H1 (cell line): ENCODE results near the gene MAP1B. TPM values are rescaled to one million over a fixed set of nuclear protein-coding genes. Genes with fewer than 3 reads are reported as not detected.

Experiments
- CTCF ChIA-PET: fragments of 300-600 bp; sonication (Branson Sonifier 250); formaldehyde crosslinking; loops from one replicate; lab custom pipeline; 2021; ENCODE audit not compliant: partially characterized antibody; lab: Charles Lee
- POLR2A ChIA-PET: fragments of 300-600 bp; sonication (Branson Sonifier 250); formaldehyde crosslinking; loops from one replicate; lab custom pipeline; 2021; ENCODE audit warnings: inconsistent platforms; ENCODE audit not compliant: partially characterized antibody; lab: Charles Lee
- DNase-seq, 2 experiments: peaks; one replicate each; pipeline versions ENCODE4 v3.0.0 to v3.0.0-alpha.2; 2010 to 2022; ENCODE audit warnings: low spot score in 2 of 2, low read depth in 1 of 2, mixed read lengths in 1 of 2
- FAIRE-seq: peaks from 2 replicates; lab custom pipeline; 2011; peaks lifted over from hg19 to GRCh38; lab: Jason Lieb, UNC
- H2AFZ ChIP-seq: 2 replicates; pipeline ENCODE4 v1.8.1; 2012; ENCODE audit warnings: low read length, inconsistent platforms
- H2AK5ac ChIP-seq: 2 replicates; pipeline ENCODE4 v1.6.1; 2013; ENCODE audit warnings: low read depth, low read length
- H2BK120ac ChIP-seq: replicated peaks from 2 replicates; pipeline ENCODE3; 2013; ENCODE audit warnings: low read depth, low read length, inconsistent platforms
- H2BK12ac ChIP-seq: 2 replicates; pipeline ENCODE4 v1.6.1; 2013; ENCODE audit warnings: low read depth, low read length
- H2BK15ac ChIP-seq: 2 replicates; pipeline ENCODE4 v1.6.1; 2013; ENCODE audit warnings: low read length
- H2BK20ac ChIP-seq: 2 replicates; pipeline ENCODE4 v1.6.1; 2013; ENCODE audit warnings: low read length
- H2BK5ac ChIP-seq: 2 replicates; pipeline ENCODE4 v1.6.1; 2013; ENCODE audit warnings: low read depth, low read length
- H3K14ac ChIP-seq: 2 replicates; pipeline ENCODE4 v1.6.1; 2013; ENCODE audit warnings: inconsistent platforms; ENCODE audit not compliant: insufficient read length
- H3K18ac ChIP-seq: 2 replicates; pipeline ENCODE4 v1.6.1; 2013; ENCODE audit warnings: low read length; ENCODE audit errors: extremely low read depth
- H3K23ac ChIP-seq: 2 replicates; pipeline ENCODE4 v1.6.1; 2013; ENCODE audit warnings: inconsistent platforms; ENCODE audit not compliant: insufficient read length
- H3K23me2 ChIP-seq: 2 replicates; pipeline ENCODE4 v1.6.1; 2013; ENCODE audit warnings: low read depth, low read length
- H3K27ac ChIP-seq: 2 replicates; pipeline ENCODE4 v1.6.1; 2011; ENCODE audit warnings: low read depth, low read length, inconsistent platforms
- H3K27me3 ChIP-seq, 4 experiments: replicated peaks in 1 of 4; 1 replicate in 1 of 4; 2 replicates in 3 of 4; pipeline versions ENCODE4 v1.6.1 to v1.8.1; 2011 to 2013; ENCODE audit warnings: low read length in 3 of 4, mild to moderate bottlenecking in 3 of 4, inconsistent platforms in 2 of 4, mixed read lengths in 2 of 4, moderate library complexity in 1 of 4; ENCODE audit not compliant: control insufficient read depth in 3 of 4, insufficient read depth in 3 of 4; ENCODE audit errors: extremely low read depth in 1 of 4
- H3K36me3 ChIP-seq, 4 experiments: 2 replicates each; pipeline versions ENCODE4 v1.6.1 to v1.8.1; 2011 to 2013; ENCODE audit warnings: mild to moderate bottlenecking in 4 of 4, low read length in 3 of 4, moderate library complexity in 2 of 4, control low read depth in 1 of 4, inconsistent platforms in 1 of 4; ENCODE audit not compliant: insufficient read depth in 4 of 4, control insufficient read depth in 2 of 4
- H3K4ac ChIP-seq: replicated peaks from 2 replicates; pipeline ENCODE3; 2013; ENCODE audit warnings: low read length, low read depth, mixed read lengths, inconsistent platforms; ENCODE audit not compliant: insufficient read length
- H3K4me1 ChIP-seq, 4 experiments: replicated peaks in 1 of 4; 1 replicate in 1 of 4; 2 replicates in 3 of 4; pipeline versions ENCODE4 v1.6.1 to v1.8.1; 2011 to 2013; ENCODE audit warnings: low read length in 3 of 4, inconsistent platforms in 2 of 4, mixed read lengths in 1 of 4; ENCODE audit not compliant: insufficient read depth in 4 of 4, control insufficient read depth in 3 of 4
- H3K4me2 ChIP-seq, 2 experiments: 2 replicates each; pipeline versions ENCODE4 v1.6.1 to v1.8.1; 2011 to 2013; ENCODE audit warnings: low read depth in 2 of 2, low read length in 2 of 2, control low read depth in 1 of 2, inconsistent platforms in 1 of 2, mild to moderate bottlenecking in 1 of 2; ENCODE audit not compliant: insufficient read depth in 1 of 2
- H3K4me3 ChIP-seq, 4 experiments: fragments of 200-600, 300-600 bp in 1 of 4; sonication (generic), shearing (Covaris generic), sonication (Bioruptor Twin) in 1 of 4; 2 replicates each; pipeline versions ENCODE4 v1.5.1 to v1.8.1; 2011 to 2016; ENCODE audit warnings: low read length in 4 of 4, low read depth in 3 of 4, control low read depth in 2 of 4, inconsistent platforms in 2 of 4, mild to moderate bottlenecking in 2 of 4, mixed read lengths in 1 of 4, moderate library complexity in 1 of 4; ENCODE audit not compliant: insufficient read depth in 2 of 4; ENCODE audit errors: extremely low read depth in 1 of 4
- H3K56ac ChIP-seq: replicated peaks from 2 replicates; pipeline ENCODE3; 2013; ENCODE audit warnings: low read depth, mild to moderate bottlenecking, mixed read lengths, low read length, inconsistent platforms; ENCODE audit not compliant: insufficient read length
- H3K79me1 ChIP-seq: 2 replicates; pipeline ENCODE4 v1.6.1; 2013; ENCODE audit warnings: low read depth, low read length, control low read depth
- H3K79me2 ChIP-seq, 2 experiments: 2 replicates each; pipeline versions ENCODE4 v1.6.1 to v1.8.1; 2012 to 2013; ENCODE audit warnings: low read length in 2 of 2, mild to moderate bottlenecking in 2 of 2, inconsistent platforms in 1 of 2; ENCODE audit not compliant: insufficient read depth in 2 of 2, control insufficient read depth in 1 of 2
- H3K9ac ChIP-seq, 4 experiments: replicated peaks in 1 of 4; 1 replicate in 1 of 4; 2 replicates in 3 of 4; pipeline versions ENCODE4 v1.6.1 to v1.8.1; 2011 to 2013; ENCODE audit warnings: low read depth in 3 of 4, low read length in 3 of 4, control low read depth in 2 of 4, mild to moderate bottlenecking in 2 of 4, moderate library complexity in 2 of 4, inconsistent platforms in 1 of 4; ENCODE audit errors: extremely low read depth in 1 of 4
- H3K9me3 ChIP-seq, 2 experiments: 2 replicates each; pipeline versions ENCODE4 v1.6.1 to v1.8.1; 2012 to 2013; ENCODE audit warnings: mild to moderate bottlenecking in 2 of 2, moderate library complexity in 2 of 2, control low read depth in 1 of 2, inconsistent platforms in 1 of 2, low read depth in 1 of 2, low read length in 1 of 2, mixed read lengths in 1 of 2; ENCODE audit not compliant: insufficient read depth in 2 of 2
- H4K20me1 ChIP-seq, 2 experiments: replicated peaks in 1 of 2; 2 replicates each; pipeline versions ENCODE3 to v1.8.1; 2011 to 2013; ENCODE audit warnings: inconsistent platforms in 2 of 2, low read length in 2 of 2, mild to moderate bottlenecking in 1 of 2; ENCODE audit not compliant: insufficient read depth in 2 of 2, control insufficient read depth in 1 of 2
- H4K5ac ChIP-seq: 2 replicates; pipeline ENCODE4 v1.6.1; 2013; ENCODE audit warnings: low read length, low read depth, mixed read lengths, inconsistent platforms; ENCODE audit not compliant: insufficient read length
- H4K8ac ChIP-seq: 2 replicates; pipeline ENCODE4 v1.8.0; 2013; ENCODE audit warnings: mild to moderate bottlenecking, moderate library complexity, low read length, inconsistent platforms; ENCODE audit not compliant: insufficient read depth; ENCODE audit errors: extremely low read depth
- H4K91ac ChIP-seq: replicated peaks from 2 replicates; pipeline ENCODE3; 2013; ENCODE audit warnings: low read length, mixed read lengths, inconsistent platforms; ENCODE audit not compliant: insufficient read length
- ATF3 ChIP-seq: IDR thresholded peaks from 2 replicates; pipeline ENCODE4 v1.6.1; 2011; ENCODE audit warnings: low read depth, mild to moderate bottlenecking, low read length; ENCODE audit not compliant: insufficient read depth
- CBX8 ChIP-seq: fragments of 300-800, 300-1000 bp; sonication (generic); IDR thresholded peaks from 2 replicates; pipeline ENCODE4 v1.7.1; 2016; ENCODE audit warnings: low read depth, low read length, borderline replicate concordance
- CHD1 ChIP-seq: IDR thresholded peaks from 2 replicates; pipeline ENCODE4 v1.6.1; 2012; ENCODE audit warnings: low read depth, low read length, improper control_type of control experiment
- CTBP2 ChIP-seq: IDR thresholded peaks from 2 replicates; pipeline ENCODE4 v1.7.0; 2011; ENCODE audit warnings: borderline replicate concordance, mild to moderate bottlenecking, moderate library complexity, mixed read lengths, low read length; ENCODE audit not compliant: insufficient read depth, insufficient read length
- FOSL1 ChIP-seq: IDR thresholded peaks from 2 replicates; pipeline ENCODE4 v1.6.1; 2011; ENCODE audit warnings: mild to moderate bottlenecking, low read depth, low read length, moderate library complexity; ENCODE audit not compliant: insufficient read depth
- GTF2F1 ChIP-seq: IDR thresholded peaks from 2 replicates; pipeline ENCODE4 v1.6.1; 2012; ENCODE audit warnings: low read depth, low read length, improper control_type of control experiment, borderline replicate concordance
- HDAC6 ChIP-seq: IDR thresholded peaks from one replicate; pipeline ENCODE4 v1.7.1; 2012; ENCODE audit warnings: low read depth, mild to moderate bottlenecking, inconsistent platforms, low read length, moderate library complexity
- KDM4A ChIP-seq: IDR thresholded peaks from one replicate; pipeline ENCODE4 v1.7.1; 2012; ENCODE audit warnings: low read depth, mild to moderate bottlenecking, moderate library complexity, low read length, inconsistent platforms; ENCODE audit not compliant: severe bottlenecking
- KDM5A ChIP-seq: fragments of 200-600 bp; IDR thresholded peaks from 2 replicates; pipeline ENCODE4 v1.7.1; 2012; ENCODE audit warnings: mild to moderate bottlenecking, low read length, inconsistent platforms, mixed read lengths
- POLR2A ChIP-seq, 2 experiments: IDR thresholded peaks; 1 replicate in 1 of 2; 2 replicates in 1 of 2; pipeline ENCODE4 v1.6.1; 2011; ENCODE audit warnings: low read depth in 2 of 2, low read length in 2 of 2, mild to moderate bottlenecking in 2 of 2; ENCODE audit errors: control extremely low read depth in 1 of 2
- POLR2AphosphoS5 ChIP-seq: IDR thresholded peaks from 2 replicates; pipeline ENCODE4 v1.6.1; 2011; ENCODE audit warnings: low read depth, low read length
- RBBP5 ChIP-seq: IDR thresholded peaks from 2 replicates; pipeline ENCODE4 v1.7.1; 2012; ENCODE audit warnings: low read depth, mild to moderate bottlenecking, inconsistent platforms, low read length, moderate library complexity, borderline replicate concordance
- SP2 ChIP-seq: IDR thresholded peaks from 2 replicates; pipeline ENCODE4 v1.6.1; 2012; ENCODE audit warnings: mild to moderate bottlenecking, low read length, inconsistent platforms
- TAF1 ChIP-seq: IDR thresholded peaks from 2 replicates; pipeline ENCODE4 v1.6.1; 2011; ENCODE audit warnings: mild to moderate bottlenecking, low read depth, low read length
- TEAD4 ChIP-seq: IDR thresholded peaks from 2 replicates; pipeline ENCODE4 v1.6.1; 2012; ENCODE audit warnings: low read depth, low read length, inconsistent platforms, mixed read lengths
- WGBS, 2 experiments: shearing (Covaris generic) in 1 of 2; methylation state at CpG; one replicate each; pipeline versions ENCODE4 v1.1.6 to v1.1.7; 2013 to 2015; ENCODE audit warnings: low lambda C conversion rate in 2 of 2, mixed read lengths in 2 of 2, inconsistent platforms in 1 of 2, low coverage in 1 of 2, missing lambda C conversion rate in 1 of 2; ENCODE audit not compliant: insufficient replicate concordance in 2 of 2, insufficient coverage in 1 of 2, insufficient read length in 1 of 2; ENCODE audit errors: extremely low coverage in 1 of 2, missing lambda C conversion rate in 1 of 2; 5-methylcytosine and 5-hydroxymethylcytosine counted together
- polyA plus RNA-seq, 7 experiments: library from polyadenylated mRNA; depleted of rRNA in 3 of 7; stranded (reverse) in 5 of 7; unstranded in 2 of 7; fragments of >200 nt in 5 of 7; fragments of 200-250 nt in 2 of 7; gene quantifications; 1 replicate in 5 of 7; 2 replicates in 1 of 7; 4 replicates in 1 of 7; pipeline versions ENCODE4 v1.2.1 to v1.2.3, GENCODE V29; 2011 to 2013; ENCODE audit warnings: missing spikeins in 2 of 7, mixed read lengths in 2 of 7
- total RNA-seq: library from RNA; stranded (reverse); fragmentation: NEBNext Ultra II Directional; extraction: Animal tissue kit (Norgen Biotek cat#: 25700); gene quantifications from 2 replicates; pipeline ENCODE4 v1.2.1, GENCODE V29; 2021

The MAP1B gene
- total and polyA plus RNA-seq, 2 of the 8 experiments (the other 6 are each of a cell fraction or from before 2014, with no cell fraction given): 24.5 to 120 TPM

- Histone ChIP-seq H4K91ac (no peak overlapping the region), H3K4me1 (no peaks in the 10 kb centered on the region), H2AK5ac (no peak overlapping the region), H4K5ac (no peak overlapping the region), H2BK5ac (no peak overlapping the region), H3K18ac (no peak overlapping the region), H2BK12ac (no peak overlapping the region), H3K27me3 (no peaks in the 10 kb centered on the region), H2BK15ac (no peak overlapping the region), H3K36me3 (peaks cover 17 to 66% (median 48%) of the 10 kb centered on the region in 4 experiments), H3K23ac (no peak overlapping the region), H3K27ac (no peak overlapping the region), H2BK120ac (no peak overlapping the region), H4K20me1 (peaks cover 0 to 2% of the 10 kb centered on the region in 2 experiments), H3K4me2 (no peak overlapping the region), H3K9me3 (no peaks in the 10 kb centered on the region; a peak in 1 of 4 replicates), H2AFZ (no peak overlapping the region), H3K14ac (no peak overlapping the region), H3K9ac (no peak overlapping the region), H2BK20ac (no peak overlapping the region), H3K79me2 (no peaks in the 10 kb centered on the region), H3K56ac (no peak overlapping the region), H3K4ac (no peak overlapping the region), H3K79me1 (no peaks in the 10 kb centered on the region), H3K23me2 (no peaks in the 10 kb centered on the region), H4K8ac (no peak overlapping the region), H3K4me3 (no peak overlapping the region)
- 89% methylated on average over 5 of the region's 5 CpGs; no CpG with 5 or more reads in 1 of the 2 experiments for WGBS, 2 experiments
- POLR2A ChIA-PET: interaction anchor here (0.6 kb wide), 1 partner anchor 8 kb away, joined by 3 read pairs; no protein-coding TSS in a partner anchor
- CTCF ChIA-PET: no interaction called here
- no peak for FAIRE-seq
- no peak for DNase-seq
- TF ChIP-seq KDM5A: no peak
- TF ChIP-seq CHD1: no peak
- no peak for TF ChIP-seq POLR2AphosphoS5
- TF ChIP-seq CBX8: no peak
- no peak for TF ChIP-seq TEAD4
- no peak for TF ChIP-seq TAF1
- TF ChIP-seq CTBP2: no peak
- TF ChIP-seq KDM4A: no peak
- no peak for TF ChIP-seq SP2
- no peak for TF ChIP-seq GTF2F1
- no peak for TF ChIP-seq POLR2A (IDR thresholded peaks at IDR 0.05; ENCODE audit: control extremely low read depth in 1 of 2, low read depth in 2 of 2, low read length in 2 of 2)
- no peak for TF ChIP-seq RBBP5
- TF ChIP-seq HDAC6: no peak
- TF ChIP-seq FOSL1: no peak
- TF ChIP-seq ATF3: no peak
Measured at GRCh38 chr5:72197393-72197792, 90.1 kb downstream of the MAP1B start.
